H1 (cell line): ENCODE measurements around the gene ZBTB42. TPM values are rescaled to one million over a fixed set of nuclear protein-coding genes. Genes with fewer than 3 reads are reported as not detected.

Experiments
- CBX5 ChIP-seq: fragments of 300-800, 300-1000 bp; sonication (generic); IDR thresholded peaks from 2 replicates; pipeline ENCODE4 v1.7.1; 2016; ENCODE audit warnings: antibody characterized with exemption, low read length, low read depth
- KDM1A ChIP-seq: fragments of 200-600, 300-600 bp; sonication (generic); IDR thresholded peaks from 2 replicates; pipeline ENCODE4 v1.7.1; 2016; ENCODE audit warnings: mild to moderate bottlenecking, low read length, borderline replicate concordance
- SUZ12 ChIP-seq: fragments of 200-600 bp; sonication (generic); IDR thresholded peaks from 2 replicates; pipeline ENCODE4 v1.6.1; 2012; ENCODE audit warnings: mild to moderate bottlenecking, inconsistent platforms, low read length, moderate library complexity, mixed read lengths
- polyA plus RNA-seq, 7 experiments: library from polyadenylated mRNA; depleted of rRNA in 3 of 7; stranded (reverse) in 5 of 7; unstranded in 2 of 7; fragments of >200 nt in 5 of 7; fragments of 200-250 nt in 2 of 7; gene quantifications; 1 replicate in 5 of 7; 2 replicates in 1 of 7; 4 replicates in 1 of 7; pipeline versions ENCODE4 v1.2.1 to v1.2.3, GENCODE V29; 2011 to 2013; ENCODE audit warnings: missing spikeins in 2 of 7, mixed read lengths in 2 of 7
- total RNA-seq: library from RNA; stranded (reverse); fragmentation: NEBNext Ultra II Directional; extraction: Animal tissue kit (Norgen Biotek cat#: 25700); gene quantifications from 2 replicates; pipeline ENCODE4 v1.2.1, GENCODE V29; 2021
- TF ChIP-seq, protein P1 (sequence below), 3 experiments: IDR thresholded peaks; 1 replicate in 2 of 3; 2 replicates in 1 of 3; pipeline versions ENCODE4 v1.5.1 to v1.6.1; 2011; ENCODE audit warnings: low read length in 3 of 3, mild to moderate bottlenecking in 3 of 3, inconsistent platforms in 2 of 3, low read depth in 1 of 3, moderate library complexity in 1 of 3; ENCODE audit not compliant: insufficient read depth in 1 of 3; ENCODE audit errors: control extremely low read depth in 1 of 3
- TF ChIP-seq, protein P2 (sequence below): IDR thresholded peaks from 2 replicates; pipeline ENCODE4 v1.6.1; 2012; ENCODE audit warnings: inconsistent platforms
- TF ChIP-seq, protein P3 (sequence below): fragments of 300-600 bp; sonication (generic); IDR thresholded peaks from 2 replicates; pipeline ENCODE4 v1.7.1; 2012; ENCODE audit warnings: low read length, moderate library complexity, mild to moderate bottlenecking, inconsistent platforms; ENCODE audit not compliant: insufficient replicate concordance

Gene ZBTB42
- total and polyA plus RNA-seq, 2 of the 8 experiments (the other 6 are each of a cell fraction or from before 2014, with no cell fraction given), result 2.8 to 3.1 TPM

- TF ChIP-seq, protein P1, sequence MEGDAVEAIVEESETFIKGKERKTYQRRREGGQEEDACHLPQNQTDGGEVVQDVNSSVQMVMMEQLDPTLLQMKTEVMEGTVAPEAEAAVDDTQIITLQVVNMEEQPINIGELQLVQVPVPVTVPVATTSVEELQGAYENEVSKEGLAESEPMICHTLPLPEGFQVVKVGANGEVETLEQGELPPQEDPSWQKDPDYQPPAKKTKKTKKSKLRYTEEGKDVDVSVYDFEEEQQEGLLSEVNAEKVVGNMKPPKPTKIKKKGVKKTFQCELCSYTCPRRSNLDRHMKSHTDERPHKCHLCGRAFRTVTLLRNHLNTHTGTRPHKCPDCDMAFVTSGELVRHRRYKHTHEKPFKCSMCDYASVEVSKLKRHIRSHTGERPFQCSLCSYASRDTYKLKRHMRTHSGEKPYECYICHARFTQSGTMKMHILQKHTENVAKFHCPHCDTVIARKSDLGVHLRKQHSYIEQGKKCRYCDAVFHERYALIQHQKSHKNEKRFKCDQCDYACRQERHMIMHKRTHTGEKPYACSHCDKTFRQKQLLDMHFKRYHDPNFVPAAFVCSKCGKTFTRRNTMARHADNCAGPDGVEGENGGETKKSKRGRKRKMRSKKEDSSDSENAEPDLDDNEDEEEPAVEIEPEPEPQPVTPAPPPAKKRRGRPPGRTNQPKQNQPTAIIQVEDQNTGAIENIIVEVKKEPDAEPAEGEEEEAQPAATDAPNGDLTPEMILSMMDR (IDR thresholded peaks at IDR 0.05; ENCODE audit: control extremely low read depth in 1 of 3, insufficient read depth in 1 of 3, low read depth in 1 of 3, low read length in 3 of 3), result peak; percentile 7 to 28 (median 10); a peak in 3 of 4 replicates
- TF ChIP-seq, protein P2, sequence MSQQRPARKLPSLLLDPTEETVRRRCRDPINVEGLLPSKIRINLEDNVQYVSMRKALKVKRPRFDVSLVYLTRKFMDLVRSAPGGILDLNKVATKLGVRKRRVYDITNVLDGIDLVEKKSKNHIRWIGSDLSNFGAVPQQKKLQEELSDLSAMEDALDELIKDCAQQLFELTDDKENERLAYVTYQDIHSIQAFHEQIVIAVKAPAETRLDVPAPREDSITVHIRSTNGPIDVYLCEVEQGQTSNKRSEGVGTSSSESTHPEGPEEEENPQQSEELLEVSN, result peak; percentile 19; the same call in 1 of the 2 replicates
- TF ChIP-seq, protein P3, sequence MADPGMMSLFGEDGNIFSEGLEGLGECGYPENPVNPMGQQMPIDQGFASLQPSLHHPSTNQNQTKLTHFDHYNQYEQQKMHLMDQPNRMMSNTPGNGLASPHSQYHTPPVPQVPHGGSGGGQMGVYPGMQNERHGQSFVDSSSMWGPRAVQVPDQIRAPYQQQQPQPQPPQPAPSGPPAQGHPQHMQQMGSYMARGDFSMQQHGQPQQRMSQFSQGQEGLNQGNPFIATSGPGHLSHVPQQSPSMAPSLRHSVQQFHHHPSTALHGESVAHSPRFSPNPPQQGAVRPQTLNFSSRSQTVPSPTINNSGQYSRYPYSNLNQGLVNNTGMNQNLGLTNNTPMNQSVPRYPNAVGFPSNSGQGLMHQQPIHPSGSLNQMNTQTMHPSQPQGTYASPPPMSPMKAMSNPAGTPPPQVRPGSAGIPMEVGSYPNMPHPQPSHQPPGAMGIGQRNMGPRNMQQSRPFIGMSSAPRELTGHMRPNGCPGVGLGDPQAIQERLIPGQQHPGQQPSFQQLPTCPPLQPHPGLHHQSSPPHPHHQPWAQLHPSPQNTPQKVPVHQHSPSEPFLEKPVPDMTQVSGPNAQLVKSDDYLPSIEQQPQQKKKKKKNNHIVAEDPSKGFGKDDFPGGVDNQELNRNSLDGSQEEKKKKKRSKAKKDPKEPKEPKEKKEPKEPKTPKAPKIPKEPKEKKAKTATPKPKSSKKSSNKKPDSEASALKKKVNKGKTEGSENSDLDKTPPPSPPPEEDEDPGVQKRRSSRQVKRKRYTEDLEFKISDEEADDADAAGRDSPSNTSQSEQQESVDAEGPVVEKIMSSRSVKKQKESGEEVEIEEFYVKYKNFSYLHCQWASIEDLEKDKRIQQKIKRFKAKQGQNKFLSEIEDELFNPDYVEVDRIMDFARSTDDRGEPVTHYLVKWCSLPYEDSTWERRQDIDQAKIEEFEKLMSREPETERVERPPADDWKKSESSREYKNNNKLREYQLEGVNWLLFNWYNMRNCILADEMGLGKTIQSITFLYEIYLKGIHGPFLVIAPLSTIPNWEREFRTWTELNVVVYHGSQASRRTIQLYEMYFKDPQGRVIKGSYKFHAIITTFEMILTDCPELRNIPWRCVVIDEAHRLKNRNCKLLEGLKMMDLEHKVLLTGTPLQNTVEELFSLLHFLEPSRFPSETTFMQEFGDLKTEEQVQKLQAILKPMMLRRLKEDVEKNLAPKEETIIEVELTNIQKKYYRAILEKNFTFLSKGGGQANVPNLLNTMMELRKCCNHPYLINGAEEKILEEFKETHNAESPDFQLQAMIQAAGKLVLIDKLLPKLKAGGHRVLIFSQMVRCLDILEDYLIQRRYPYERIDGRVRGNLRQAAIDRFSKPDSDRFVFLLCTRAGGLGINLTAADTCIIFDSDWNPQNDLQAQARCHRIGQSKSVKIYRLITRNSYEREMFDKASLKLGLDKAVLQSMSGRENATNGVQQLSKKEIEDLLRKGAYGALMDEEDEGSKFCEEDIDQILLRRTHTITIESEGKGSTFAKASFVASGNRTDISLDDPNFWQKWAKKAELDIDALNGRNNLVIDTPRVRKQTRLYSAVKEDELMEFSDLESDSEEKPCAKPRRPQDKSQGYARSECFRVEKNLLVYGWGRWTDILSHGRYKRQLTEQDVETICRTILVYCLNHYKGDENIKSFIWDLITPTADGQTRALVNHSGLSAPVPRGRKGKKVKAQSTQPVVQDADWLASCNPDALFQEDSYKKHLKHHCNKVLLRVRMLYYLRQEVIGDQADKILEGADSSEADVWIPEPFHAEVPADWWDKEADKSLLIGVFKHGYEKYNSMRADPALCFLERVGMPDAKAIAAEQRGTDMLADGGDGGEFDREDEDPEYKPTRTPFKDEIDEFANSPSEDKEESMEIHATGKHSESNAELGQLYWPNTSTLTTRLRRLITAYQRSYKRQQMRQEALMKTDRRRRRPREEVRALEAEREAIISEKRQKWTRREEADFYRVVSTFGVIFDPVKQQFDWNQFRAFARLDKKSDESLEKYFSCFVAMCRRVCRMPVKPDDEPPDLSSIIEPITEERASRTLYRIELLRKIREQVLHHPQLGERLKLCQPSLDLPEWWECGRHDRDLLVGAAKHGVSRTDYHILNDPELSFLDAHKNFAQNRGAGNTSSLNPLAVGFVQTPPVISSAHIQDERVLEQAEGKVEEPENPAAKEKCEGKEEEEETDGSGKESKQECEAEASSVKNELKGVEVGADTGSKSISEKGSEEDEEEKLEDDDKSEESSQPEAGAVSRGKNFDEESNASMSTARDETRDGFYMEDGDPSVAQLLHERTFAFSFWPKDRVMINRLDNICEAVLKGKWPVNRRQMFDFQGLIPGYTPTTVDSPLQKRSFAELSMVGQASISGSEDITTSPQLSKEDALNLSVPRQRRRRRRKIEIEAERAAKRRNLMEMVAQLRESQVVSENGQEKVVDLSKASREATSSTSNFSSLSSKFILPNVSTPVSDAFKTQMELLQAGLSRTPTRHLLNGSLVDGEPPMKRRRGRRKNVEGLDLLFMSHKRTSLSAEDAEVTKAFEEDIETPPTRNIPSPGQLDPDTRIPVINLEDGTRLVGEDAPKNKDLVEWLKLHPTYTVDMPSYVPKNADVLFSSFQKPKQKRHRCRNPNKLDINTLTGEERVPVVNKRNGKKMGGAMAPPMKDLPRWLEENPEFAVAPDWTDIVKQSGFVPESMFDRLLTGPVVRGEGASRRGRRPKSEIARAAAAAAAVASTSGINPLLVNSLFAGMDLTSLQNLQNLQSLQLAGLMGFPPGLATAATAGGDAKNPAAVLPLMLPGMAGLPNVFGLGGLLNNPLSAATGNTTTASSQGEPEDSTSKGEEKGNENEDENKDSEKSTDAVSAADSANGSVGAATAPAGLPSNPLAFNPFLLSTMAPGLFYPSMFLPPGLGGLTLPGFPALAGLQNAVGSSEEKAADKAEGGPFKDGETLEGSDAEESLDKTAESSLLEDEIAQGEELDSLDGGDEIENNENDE, result no peak
- TF ChIP-seq KDM1A (no peak; the same call in 1 of the 2 replicates), SUZ12 (no peak), CBX5 (no peak)
These were observed 43.6 kb downstream of the ZBTB42 start (continued) for GRCh38 chr14:104844306-104845032.
